Measurements from ENCODE around the gene GRM8. TPM values are rescaled to one million over a fixed set of nuclear protein-coding genes. Genes with fewer than 3 reads are reported as not detected.
A peak's percentile ranks its signal among the peaks of the same experiment; 100 is the strongest.

The GRM8 gene
- total RNA-seq, 2 donors from 2014 or later, result 0.18 TPM; not detected in 1

- intact Hi-C loops (cut with DNase I), result no loop called here
- ATAC-seq (no peak), DNase-seq (no peak)
These were observed 595.0 kb downstream of the GRM8 start for GRCh38 chr7:126657599-126658358.

GRCh38 chr7:126657137-126657536, 595.6 kb downstream of the GRM8 start:
- DNase-seq (no peak), ATAC-seq (no peak)
- intact Hi-C loops (cut with DNase I), result no loop called here

- no peak for DNase-seq
- no peak for ATAC-seq
- intact Hi-C loops (cut with DNase I), result no loop called here
These were observed 596.6 kb downstream of the GRM8 start for GRCh38 chr7:126656165-126656564.

GRCh38 chr7:126637538-126637937, 615.2 kb downstream of the GRM8 start:
- intact Hi-C loops (cut with DNase I), result no loop called here
- no peak for DNase-seq
- no peak for ATAC-seq

GRCh38 chr7:126635545-126635944, 617.2 kb downstream of the GRM8 start:
- intact Hi-C loops (cut with DNase I), result no loop called here
- DNase-seq (no peak), ATAC-seq (no peak)

GRCh38 chr7:126608339-126608776, 644.4 kb downstream of the GRM8 start:
- no peak for ATAC-seq
- intact Hi-C loops (cut with DNase I), result no loop called here
- no peak for DNase-seq

GRCh38 chr7:126606331-126606730, 646.4 kb downstream of the GRM8 start:
- no peak for ATAC-seq
- intact Hi-C loops (cut with DNase I), result no loop called here
- no peak for DNase-seq

GRCh38 chr7:126605553-126605952, 647.2 kb downstream of the GRM8 start:
- ATAC-seq (no peak), DNase-seq (no peak)
- intact Hi-C loops (cut with DNase I), result no loop called here

GRCh38 chr7:126605056-126605455, 647.7 kb downstream of the GRM8 start:
- intact Hi-C loops (cut with DNase I), result no loop called here
- DNase-seq, result no peak
- no peak for ATAC-seq

GRCh38 chr7:126589068-126589684, 663.6 kb downstream of the GRM8 start:
- ATAC-seq (no peak), DNase-seq (no peak)
- intact Hi-C loops (cut with DNase I), result no loop called here

- intact Hi-C loops (cut with DNase I), result no loop called here
- ATAC-seq (no peak), DNase-seq (no peak)
These were observed 674.4 kb downstream of the GRM8 start for GRCh38 chr7:126578338-126578737.

- intact Hi-C loops (cut with DNase I), result no loop called here
- DNase-seq (no peak), ATAC-seq (peak; percentile 34 to 96)
These were observed 678.2 kb downstream of the GRM8 start for GRCh38 chr7:126574276-126575250.

GRCh38 chr7:126570845-126571244, 681.9 kb downstream of the GRM8 start:
- ATAC-seq (no peak), DNase-seq (no peak)
- intact Hi-C loops (cut with DNase I), result no loop called here

GRCh38 chr7:126569402-126569801, 683.3 kb downstream of the GRM8 start:
- intact Hi-C loops (cut with DNase I), result no loop called here
- DNase-seq (no peak), ATAC-seq (no peak)

- intact Hi-C loops (cut with DNase I), result no loop called here
- no peak for ATAC-seq
- DNase-seq, result no peak
These were observed 695.5 kb downstream of the GRM8 start for GRCh38 chr7:126557271-126557670.

GRCh38 chr7:126541406-126541805, 711.3 kb downstream of the GRM8 start:
- ATAC-seq (no peak), DNase-seq (no peak)
- intact Hi-C loops (cut with DNase I), result no loop called here

- DNase-seq, result no peak
- intact Hi-C loops (cut with DNase I), result no loop called here
- ATAC-seq, result no peak
These were observed 717.6 kb downstream of the GRM8 start for GRCh38 chr7:126535176-126535575.

- no peak for DNase-seq
- intact Hi-C loops (cut with DNase I), result no loop called here
- no peak for ATAC-seq
These were observed 719.0 kb downstream of the GRM8 start for GRCh38 chr7:126533715-126534114.

GRCh38 chr7:126529833-126530232, 722.9 kb downstream of the GRM8 start:
- DNase-seq (no peak), ATAC-seq (no peak)
- intact Hi-C loops (cut with DNase I), result no loop called here

- intact Hi-C loops (cut with DNase I), result no loop called here
- ATAC-seq, result no peak
- DNase-seq, result no peak
These were observed 723.5 kb downstream of the GRM8 start for GRCh38 chr7:126529254-126529653.
